OCI-LY1 (cell line): ENCODE results near the gene TYMS.

Experiments used
- EZH2 ChIP-seq: fragments of 200-600 bp; sonication (generic), shearing (Covaris generic); IDR thresholded peaks from 2 replicates; pipeline ENCODE4 v1.8.0; 2017; ENCODE audit warnings: borderline replicate concordance, mixed run types, mild to moderate bottlenecking, antibody characterized with exemption, low read length, moderate library complexity, mixed read lengths
- TF ChIP-seq, protein P1 (sequence below): fragments of 200-600 bp; sonication (generic), shearing (Covaris generic); IDR thresholded peaks from 2 replicates; pipeline ENCODE4 v1.5.1; 2017; ENCODE audit warnings: mild to moderate bottlenecking, antibody characterized with exemption, low read length, moderate library complexity, mixed read lengths

- TF ChIP-seq, protein P1, sequence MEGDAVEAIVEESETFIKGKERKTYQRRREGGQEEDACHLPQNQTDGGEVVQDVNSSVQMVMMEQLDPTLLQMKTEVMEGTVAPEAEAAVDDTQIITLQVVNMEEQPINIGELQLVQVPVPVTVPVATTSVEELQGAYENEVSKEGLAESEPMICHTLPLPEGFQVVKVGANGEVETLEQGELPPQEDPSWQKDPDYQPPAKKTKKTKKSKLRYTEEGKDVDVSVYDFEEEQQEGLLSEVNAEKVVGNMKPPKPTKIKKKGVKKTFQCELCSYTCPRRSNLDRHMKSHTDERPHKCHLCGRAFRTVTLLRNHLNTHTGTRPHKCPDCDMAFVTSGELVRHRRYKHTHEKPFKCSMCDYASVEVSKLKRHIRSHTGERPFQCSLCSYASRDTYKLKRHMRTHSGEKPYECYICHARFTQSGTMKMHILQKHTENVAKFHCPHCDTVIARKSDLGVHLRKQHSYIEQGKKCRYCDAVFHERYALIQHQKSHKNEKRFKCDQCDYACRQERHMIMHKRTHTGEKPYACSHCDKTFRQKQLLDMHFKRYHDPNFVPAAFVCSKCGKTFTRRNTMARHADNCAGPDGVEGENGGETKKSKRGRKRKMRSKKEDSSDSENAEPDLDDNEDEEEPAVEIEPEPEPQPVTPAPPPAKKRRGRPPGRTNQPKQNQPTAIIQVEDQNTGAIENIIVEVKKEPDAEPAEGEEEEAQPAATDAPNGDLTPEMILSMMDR, result no peak
- no peak for TF ChIP-seq EZH2
These were observed 21.2 kb downstream of the TYMS start for GRCh38 chr18:678482-679182.
